ENCODE measurements around the gene FOXC1.

The FOXC1 gene

GRCh38 chr6:1626481-1626880, 16.8 kb downstream of the FOXC1 start:
- no peak overlapping the region for H3K4me2 ChIP-seq (ENCODE audit: low read length)
- no peaks in the 10 kb centered on the region for H3K4me1 ChIP-seq (ENCODE audit: control insufficient read depth, low read length)
- no peaks in the 10 kb centered on the region for H3K36me3 ChIP-seq (ENCODE audit: control insufficient read depth, low read length)
- no peaks in the 10 kb centered on the region for H3K79me2 ChIP-seq (ENCODE audit: control insufficient read depth, low read length)
- TF ChIP-seq CTCF (IDR thresholded peaks at IDR 0.05; ENCODE audit: low read depth, low read length, poor library complexity, severe bottlenecking) (no peak), EZH2phosphoT487 (IDR thresholded peaks at IDR 0.05; ENCODE audit: borderline replicate concordance, low read length) (no peak)
- H3K9me2 ChIP-seq (replicated peaks; ENCODE audit: control insufficient read depth, low read length) = no peaks in the 10 kb centered on the region
- H3K9me3 ChIP-seq (ENCODE audit: control insufficient read depth, insufficient read depth, low read length) = no peaks in the 10 kb centered on the region
- H3K4me3 ChIP-seq (ENCODE audit: low read length) = no peak overlapping the region
- peaks cover 4% of the 10 kb centered on the region; the same call in 1 of the 2 replicates for H3K27me3 ChIP-seq (ENCODE audit: control insufficient read depth, low read length)
- peaks cover 8% of the 10 kb centered on the region; the same call in 1 of the 2 replicates for H4K20me1 ChIP-seq (ENCODE audit: control insufficient read depth, insufficient read depth, low read depth, low read length)
- no peak overlapping the region for H3K27ac ChIP-seq (ENCODE audit: low read depth, low read length)
- no peaks in the 10 kb centered on the region for H3F3A ChIP-seq (ENCODE audit: control insufficient read depth, insufficient read depth)

- Histone ChIP-seq H3K79me2 (ENCODE audit: control insufficient read depth, low read length) (no peaks in the 10 kb centered on the region), H3K27me3 (ENCODE audit: control insufficient read depth, low read length) (peaks cover 4% of the 10 kb centered on the region; the same call in 1 of the 2 replicates), H3K4me2 (ENCODE audit: low read length) (no peak overlapping the region), H3F3A (ENCODE audit: control insufficient read depth, insufficient read depth) (no peaks in the 10 kb centered on the region), H3K27ac (ENCODE audit: low read depth, low read length) (no peak overlapping the region), H4K20me1 (ENCODE audit: control insufficient read depth, insufficient read depth, low read depth, low read length) (peaks cover 5% of the 10 kb centered on the region; the same call in 1 of the 2 replicates), H3K4me3 (ENCODE audit: low read length) (no peak overlapping the region), H3K9me3 (ENCODE audit: control insufficient read depth, insufficient read depth, low read length) (no peaks in the 10 kb centered on the region), H3K4me1 (ENCODE audit: control insufficient read depth, low read length) (no peaks in the 10 kb centered on the region), H3K9me2 (replicated peaks; ENCODE audit: control insufficient read depth, low read length) (no peaks in the 10 kb centered on the region), H3K36me3 (ENCODE audit: control insufficient read depth, low read length) (no peaks in the 10 kb centered on the region)
- no peak for TF ChIP-seq CTCF (IDR thresholded peaks at IDR 0.05; ENCODE audit: low read depth, low read length, poor library complexity, severe bottlenecking)
These were observed 18.3 kb downstream of the FOXC1 start for GRCh38 chr6:1627827-1628560.

GRCh38 chr6:1629316-1629715, 19.6 kb downstream of the FOXC1 start:
- Histone ChIP-seq H3K36me3 (ENCODE audit: control insufficient read depth, low read length) (no peaks in the 10 kb centered on the region), H3K79me2 (ENCODE audit: control insufficient read depth, low read length) (no peaks in the 10 kb centered on the region), H3K4me3 (ENCODE audit: low read length) (no peak overlapping the region), H3K9me2 (replicated peaks; ENCODE audit: control insufficient read depth, low read length) (no peaks in the 10 kb centered on the region), H3F3A (ENCODE audit: control insufficient read depth, insufficient read depth) (no peaks in the 10 kb centered on the region), H3K9me3 (ENCODE audit: control insufficient read depth, insufficient read depth, low read length) (no peaks in the 10 kb centered on the region), H4K20me1 (ENCODE audit: control insufficient read depth, insufficient read depth, low read depth, low read length) (peaks cover 4% of the 10 kb centered on the region; the same call in 1 of the 2 replicates), H3K4me1 (ENCODE audit: control insufficient read depth, low read length) (no peaks in the 10 kb centered on the region), H3K27ac (ENCODE audit: low read depth, low read length) (no peak overlapping the region), H3K27me3 (ENCODE audit: control insufficient read depth, low read length) (peaks cover 4% of the 10 kb centered on the region; the same call in 1 of the 2 replicates), H3K4me2 (ENCODE audit: low read length) (no peak overlapping the region)
- TF ChIP-seq EZH2phosphoT487 (IDR thresholded peaks at IDR 0.05; ENCODE audit: borderline replicate concordance, low read length) (no peak), CTCF (IDR thresholded peaks at IDR 0.05; ENCODE audit: low read depth, low read length, poor library complexity, severe bottlenecking) (no peak)
